ENCODE measurements around the gene OSGEP. TPM values are rescaled to one million over a fixed set of nuclear protein-coding genes. Genes with fewer than 3 reads are reported as not detected.

Gene OSGEP
- polyA plus RNA-seq, 5 donors = 72.4 to 90.2 (median 78.0) TPM

- DNase-seq = no peak
Measured at GRCh38 chr14:20435582-20436362, 18.8 kb downstream of the OSGEP start, which contains the start of gene KLHL33. Gene KLHL33 (minus strand): TSS chr14:20436166. CDS start chr14:20435811, 355 bp downstream.

- no peak for DNase-seq
Measured at GRCh38 chr14:20434701-20435581, 19.7 kb downstream of the OSGEP start.

- no peak for DNase-seq
Measured at GRCh38 chr14:20429801-20430669, 24.6 kb downstream of the OSGEP start.

GRCh38 chr14:20428802-20429201 lies 25.8 kb downstream of the OSGEP start:
- no peak for DNase-seq

- DNase-seq = no peak
Measured at GRCh38 chr14:20428010-20428365, 26.6 kb downstream of the OSGEP start.

- DNase-seq = no peak
Measured at GRCh38 chr14:20427231-20428009, 27.2 kb downstream of the OSGEP start.

- no peak for DNase-seq
Measured at GRCh38 chr14:20424851-20425250, 29.8 kb downstream of the OSGEP start.

GRCh38 chr14:20422886-20423285 lies 31.7 kb downstream of the OSGEP start:
- no peak for DNase-seq

GRCh38 chr14:20421267-20421666 lies 33.3 kb downstream of the OSGEP start:
- DNase-seq = no peak

GRCh38 chr14:20419419-20419818 lies 35.2 kb downstream of the OSGEP start:
- DNase-seq = no peak

- no peak for DNase-seq
Measured at GRCh38 chr14:20418501-20418909, 36.1 kb downstream of the OSGEP start.

- DNase-seq = no peak
Measured at GRCh38 chr14:20417250-20418186, 37.1 kb downstream of the OSGEP start.

- DNase-seq = no peak
Measured at GRCh38 chr14:20416223-20416622, 38.4 kb downstream of the OSGEP start.

- peak in 1 of 2 donors; percentile 14 for DNase-seq
Measured at GRCh38 chr14:20415782-20416206, 38.8 kb downstream of the OSGEP start.

- no peak for DNase-seq
Measured at GRCh38 chr14:20413744-20414082, 40.9 kb downstream of the OSGEP start.

- DNase-seq = peak; percentile 82 to 83
Measured at GRCh38 chr14:20412876-20413743, 41.5 kb downstream of the OSGEP start, which contains the start of gene TEP1. Gene TEP1 (minus strand): TSS chr14:20413501. CDS start chr14:20408439, 5,062 bp downstream.

GRCh38 chr14:20412411-20412810 lies 42.2 kb downstream of the OSGEP start:
- DNase-seq = no peak

GRCh38 chr14:20409226-20409625 lies 45.4 kb downstream of the OSGEP start:
- no peak for DNase-seq

GRCh38 chr14:20403521-20403920 lies 51.1 kb downstream of the OSGEP start:
- no peak for DNase-seq
